SK-N-MC (cell line): ENCODE measurements around the gene DST.

ENCODE experiments used
- EZH2 ChIP-seq: fragments of 200-600 bp; sonication (generic); IDR thresholded peaks from one replicate; pipeline ENCODE4 v1.6.1; 2017; ENCODE audit warnings: antibody characterized with exemption
- FOXP2 ChIP-seq: optimal IDR thresholded peaks from 2 replicates; pipeline ENCODE3; 2011; ENCODE audit warnings: mild to moderate bottlenecking, moderate library complexity; ENCODE audit not compliant: insufficient read depth; ENCODE audit errors: extremely low read length, control extremely low read depth
- POLR2AphosphoS5 ChIP-seq: IDR thresholded peaks from 2 replicates; pipeline ENCODE4 v1.6.1; 2012; ENCODE audit warnings: mild to moderate bottlenecking, low read depth, low read length, borderline replicate concordance

DNA sequence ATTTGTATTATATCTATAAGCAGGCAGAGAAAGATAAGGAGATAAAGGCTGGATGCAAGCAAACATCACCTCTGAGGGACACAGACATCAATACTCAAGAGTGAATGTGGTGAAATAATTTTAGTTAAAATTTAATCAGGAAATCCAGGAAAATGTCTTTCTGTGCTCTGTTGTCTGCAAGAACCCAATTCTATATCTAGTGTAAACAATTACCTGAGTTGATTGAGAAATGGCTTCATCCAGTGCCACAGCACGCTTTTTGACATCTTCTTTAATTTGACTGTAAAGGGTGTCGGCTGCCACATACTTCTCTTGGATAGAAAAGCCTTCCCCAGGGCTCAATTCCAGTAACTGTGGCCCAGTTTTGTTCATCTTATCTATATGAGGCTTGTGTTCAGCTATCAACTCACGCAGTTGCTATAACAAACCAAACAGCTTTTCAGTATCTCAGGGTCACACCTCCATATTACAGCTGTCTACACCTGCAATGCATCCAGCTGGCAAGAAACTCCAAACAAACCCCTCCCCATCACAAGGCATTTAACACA is 131.6 kb downstream of the DST start:
- TF ChIP-seq EZH2, result no peak
- TF ChIP-seq POLR2AphosphoS5, result no peak
- no peak for TF ChIP-seq FOXP2
